HT-29 (cell line): ENCODE results near the gene TAF11L14. TPM values are rescaled to one million over a fixed set of nuclear protein-coding genes. Genes with fewer than 3 reads are reported as not detected.

Experiments
- DNase-seq: peaks from one replicate; pipeline ENCODE4 v3.0.0-alpha.2; 2015; ENCODE audit warnings: low spot score
- small RNA-seq: library from RNA; depleted of rRNA; stranded (forward); fragments of <200 nt; gene quantifications from one replicate; pipeline ENCODE3, GENCODE V24; 2014
- total RNA-seq: library from RNA; depleted of rRNA; stranded (reverse); fragments of >200 nt; shearing (Covaris generic); gene quantifications from 2 replicates; pipeline ENCODE4 v1.2.3, GENCODE V29; 2014; rRNA removed

Gene TAF11L14
- total RNA-seq, 1 experiment from 2014 or later, result not detected

- no peak for DNase-seq
Measured at GRCh38 chr5:17679597-17680203, 45.4 kb downstream of the TAF11L14 start.

GRCh38 chr5:17680737-17681136 is 46.5 kb downstream of the TAF11L14 start:
- DNase-seq, result no peak

Small RNA genes within 50 kb of the gene (small RNA-seq; reads per million reads assigned to genes)
- not detected for gene AC233724.1
- not detected for gene AC233724.12
- gene AC233724.2, result not detected
- not detected for gene AC233724.3
- not detected for gene AC233724.4
- gene AC233724.6, result not detected
- gene AC233724.7, result not detected

Other genes with a start within 250 kb of the TAF11L14 start
- not detected in 2 replicates for gene TAF11L2, start 136.2 kb upstream of the TAF11L14 start, total RNA-seq
- gene TAF11L3, start 116.1 kb upstream of the TAF11L14 start, total RNA-seq, result not detected in 2 replicates
- not detected in 2 replicates for gene TAF11L4, start 112.7 kb upstream of the TAF11L14 start, total RNA-seq
- gene TAF11L5, start 109.2 kb upstream of the TAF11L14 start, total RNA-seq, result not detected in 2 replicates
- gene TAF11L6, start 105.8 kb upstream of the TAF11L14 start, total RNA-seq, result not detected in 2 replicates
- not detected in 2 replicates for gene TAF11L7, start 48.7 kb upstream of the TAF11L14 start, total RNA-seq
- gene TAF11L8, start 43.5 kb upstream of the TAF11L14 start, total RNA-seq, result not detected in 2 replicates
- not detected in 2 replicates for gene TAF11L9, start 40.1 kb upstream of the TAF11L14 start, total RNA-seq
- gene TAF11L10, start 36.6 kb upstream of the TAF11L14 start, total RNA-seq, result not detected in 2 replicates
- not detected in 2 replicates for gene TAF11L11, start 30.3 kb upstream of the TAF11L14 start, total RNA-seq
- gene TAF11L12, start 24.1 kb upstream of the TAF11L14 start, total RNA-seq, result not detected in 2 replicates
- gene TAF11L13, start 2.4 kb upstream of the TAF11L14 start, total RNA-seq, result not detected in 2 replicates